Ectodermal cell (in vitro differentiated cells): Measurements from ENCODE around the gene MAEA. TPM values are rescaled to one million over a fixed set of nuclear protein-coding genes. Genes with fewer than 3 reads are reported as not detected.
A peak's percentile ranks its signal among the peaks of the same experiment; 100 is the strongest.

Source experiments
- H3K27ac ChIP-seq: 2 replicates; pipeline ENCODE4 v1.7.0; 2013; ENCODE audit warnings: mild to moderate bottlenecking, low read depth, low read length; ENCODE audit not compliant: insufficient read depth, poor library complexity, severe bottlenecking
- H3K27me3 ChIP-seq: 2 replicates; pipeline ENCODE4 v1.7.0; 2013; ENCODE audit warnings: mild to moderate bottlenecking, low read length; ENCODE audit not compliant: insufficient read depth, control insufficient read depth, poor library complexity, severe bottlenecking
- H3K36me3 ChIP-seq: one replicate; pipeline ENCODE4 v1.7.0; 2013; ENCODE audit warnings: low read length; ENCODE audit not compliant: control insufficient read depth, insufficient read depth
- H3K4me1 ChIP-seq: one replicate; pipeline ENCODE4 v1.7.0; 2013; ENCODE audit warnings: low read length; ENCODE audit not compliant: control insufficient read depth, insufficient read depth
- H3K4me3 ChIP-seq: 2 replicates; pipeline ENCODE4 v1.7.0; 2013; ENCODE audit warnings: low read depth, low read length, control low read depth; ENCODE audit not compliant: insufficient read depth
- H3K9me3 ChIP-seq: 2 replicates; pipeline ENCODE4 v1.7.0; 2013; ENCODE audit warnings: mild to moderate bottlenecking, low read length, moderate library complexity; ENCODE audit not compliant: control insufficient read depth
- WGBS, 2 experiments: methylation state at CpG; one replicate each; pipeline ENCODE4 v1.1.7; 2013; ENCODE audit warnings: missing lambda C conversion rate in 2 of 2; 5-methylcytosine and 5-hydroxymethylcytosine counted together
- polyA plus RNA-seq, 4 experiments: library from polyadenylated mRNA; stranded (reverse); fragments of 50-300 nt; gene quantifications; one replicate each; pipeline ENCODE4 v1.2.3, GENCODE V29; 2013

MAEA gene
- 82.1 TPM for polyA plus RNA-seq (2013, experiment 1 of 4)
- polyA plus RNA-seq (2013, experiment 2 of 4), result 90.5 TPM
- polyA plus RNA-seq (2013, experiment 3 of 4), result 78.4 TPM
- 82.4 TPM for polyA plus RNA-seq (2013, experiment 4 of 4)

- peaks cover 8% of the 10 kb centered on the region for H3K4me1 ChIP-seq
- H3K36me3 ChIP-seq, result no peaks in the 10 kb centered on the region
- peak within 1 kb of the TSS; percentile 41 for H3K27ac ChIP-seq
- peak within 1 kb of the TSS; percentile 95 for H3K4me3 ChIP-seq
- H3K27me3 ChIP-seq, result no peaks in the 10 kb centered on the region
- peaks cover 2% of the 10 kb centered on the region for H3K9me3 ChIP-seq
- 2% methylated on average over 95 of the region's 95 CpGs for WGBS, 2 experiments
These were observed at the start of gene MAEA for GRCh38 chr4:1289207-1290164. MAEA (plus strand) TSS chr4:1289891; CDS start chr4:1289914, 23 bp downstream.

GRCh38 chr4:1239950-1240307, 49.8 kb upstream of the MAEA start:
- Histone ChIP-seq H3K36me3 (peaks cover 21% of the 10 kb centered on the region), H3K4me3 (no peak overlapping the region), H3K27me3 (no peaks in the 10 kb centered on the region), H3K27ac (no peak overlapping the region), H3K9me3 (no peaks in the 10 kb centered on the region), H3K4me1 (no peaks in the 10 kb centered on the region)
- 96 to 97% methylated on average over 22 of the region's 22 CpGs for WGBS, 2 experiments

DNA sequence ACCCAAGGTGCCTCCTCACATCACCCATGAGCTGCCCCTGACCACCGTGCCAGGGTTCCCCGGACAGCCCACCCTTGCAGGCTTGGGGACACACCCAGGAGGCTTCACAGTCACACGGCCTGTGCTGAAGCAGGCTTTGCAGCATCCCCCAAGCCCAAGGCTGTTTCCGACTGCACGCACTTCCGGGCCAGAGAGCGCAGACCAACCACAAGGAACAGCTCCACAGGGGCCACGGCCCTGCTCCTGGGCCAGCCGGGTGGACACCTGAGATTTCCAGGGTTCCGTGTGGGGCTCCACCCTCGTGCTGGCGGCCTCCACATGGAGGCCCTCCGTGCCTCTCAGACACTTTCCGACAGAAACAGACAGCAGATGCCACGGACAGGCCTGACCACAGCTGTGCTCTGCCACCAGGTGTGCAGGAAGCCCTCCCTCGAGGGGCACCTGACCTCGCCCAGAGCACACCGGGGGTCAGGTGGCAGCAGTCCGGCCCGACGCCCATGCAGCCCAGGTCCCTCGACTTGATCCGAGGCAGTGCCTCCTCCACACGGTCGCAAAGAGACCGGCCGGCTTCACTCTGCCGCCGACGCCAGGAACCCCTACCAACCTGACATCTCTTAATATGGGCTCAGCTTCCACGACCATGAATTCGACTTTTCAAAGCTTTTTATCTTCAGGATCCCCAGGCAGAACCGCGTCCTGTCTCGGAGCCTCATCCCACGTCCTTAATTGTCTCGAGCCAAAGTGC, 48.8 kb upstream of the MAEA start:
- H3K36me3 ChIP-seq, result peaks cover 21% of the 10 kb centered on the region
- no peaks in the 10 kb centered on the region for H3K27me3 ChIP-seq
- peaks cover 3% of the 10 kb centered on the region for H3K4me1 ChIP-seq
- H3K9me3 ChIP-seq, result no peaks in the 10 kb centered on the region
- no peak overlapping the region for H3K4me3 ChIP-seq
- WGBS, 2 experiments, result 96% methylated on average over 37 of the region's 37 CpGs
- no peak overlapping the region for H3K27ac ChIP-seq

DNA sequence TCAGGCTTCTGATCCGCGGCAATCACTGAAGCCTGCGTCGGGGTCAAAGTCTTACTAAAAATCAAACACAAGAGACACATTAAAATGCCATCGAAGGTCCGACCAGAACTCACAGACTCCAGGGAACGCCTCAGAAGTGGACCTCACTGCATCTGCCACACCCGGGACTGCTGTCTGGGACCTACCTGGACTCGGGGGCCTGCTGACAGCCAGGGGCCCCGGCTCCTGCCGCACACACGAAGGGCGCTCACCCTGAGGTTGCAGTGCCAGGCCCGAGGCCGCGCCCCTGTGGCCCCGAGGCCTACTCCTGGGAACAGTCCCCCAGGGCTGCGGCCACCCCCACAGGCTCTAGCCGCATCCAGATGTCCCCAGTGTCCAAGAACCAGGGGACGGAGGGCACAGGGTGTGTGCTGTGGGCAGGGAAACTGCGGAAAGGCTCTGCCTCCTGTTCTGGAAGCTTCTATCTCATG, 48.2 kb upstream of the MAEA start:
- no peaks in the 10 kb centered on the region for H3K9me3 ChIP-seq
- 96 to 97% methylated on average over 21 of the region's 21 CpGs for WGBS, 2 experiments
- peaks cover 21% of the 10 kb centered on the region for H3K36me3 ChIP-seq
- no peak overlapping the region for H3K4me3 ChIP-seq
- no peaks in the 10 kb centered on the region for H3K27me3 ChIP-seq
- H3K27ac ChIP-seq, result no peak overlapping the region
- peaks cover 6% of the 10 kb centered on the region for H3K4me1 ChIP-seq

GRCh38 chr4:1241936-1242505, 47.7 kb upstream of the MAEA start:
- no peaks in the 10 kb centered on the region for H3K9me3 ChIP-seq
- no peak overlapping the region for H3K27ac ChIP-seq
- H3K4me3 ChIP-seq, result no peak overlapping the region
- peaks cover 21% of the 10 kb centered on the region for H3K36me3 ChIP-seq
- WGBS, 2 experiments, result 95 to 96% methylated on average over 24 of the region's 24 CpGs
- peaks cover 11% of the 10 kb centered on the region for H3K4me1 ChIP-seq
- no peaks in the 10 kb centered on the region for H3K27me3 ChIP-seq

GRCh38 chr4:1242506-1243450, 46.9 kb upstream of the MAEA start:
- Histone ChIP-seq H3K4me3 (no peak overlapping the region), H3K4me1 (peaks cover 15% of the 10 kb centered on the region), H3K36me3 (peaks cover 20% of the 10 kb centered on the region), H3K27me3 (no peaks in the 10 kb centered on the region), H3K9me3 (no peaks in the 10 kb centered on the region), H3K27ac (no peak overlapping the region)
- 95 to 96% methylated on average over 30 of the region's 30 CpGs for WGBS, 2 experiments

DNA sequence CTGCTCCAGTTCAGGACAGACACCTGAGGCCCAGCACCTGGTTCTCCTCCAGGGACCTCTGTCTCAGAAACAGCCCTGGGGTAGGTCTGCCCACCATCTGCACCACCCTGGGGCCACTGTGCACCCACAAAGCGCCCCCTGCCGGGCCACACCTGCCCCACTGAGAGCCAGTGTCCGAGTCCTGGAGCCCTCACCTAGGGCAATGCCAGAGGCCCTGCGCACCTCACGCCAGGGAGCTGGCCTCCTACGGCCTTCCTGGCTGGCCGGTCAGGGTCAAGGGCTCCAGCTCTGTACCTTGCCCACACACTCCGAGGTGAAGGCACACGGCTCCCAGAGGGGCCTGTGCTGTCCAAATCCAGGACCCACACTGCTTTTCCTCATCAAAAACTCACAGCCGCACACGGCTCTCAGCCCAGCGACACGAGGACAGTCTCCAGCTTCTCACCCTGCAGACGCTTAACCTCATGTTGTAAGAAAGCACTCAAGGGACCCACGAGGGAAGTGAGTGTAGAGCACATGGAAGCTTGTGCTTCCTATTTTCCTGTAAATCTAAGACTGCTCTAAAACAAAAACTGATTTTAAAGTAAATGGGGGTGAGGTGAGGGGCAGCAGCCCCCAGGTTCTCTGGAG, 46.1 kb upstream of the MAEA start:
- Histone ChIP-seq H3K27me3 (no peaks in the 10 kb centered on the region), H3K4me3 (no peak overlapping the region), H3K36me3 (peaks cover 12% of the 10 kb centered on the region), H3K9me3 (no peaks in the 10 kb centered on the region), H3K4me1 (peaks cover 15% of the 10 kb centered on the region), H3K27ac (no peak overlapping the region)
- 95 to 97% methylated on average over 15 of the region's 15 CpGs for WGBS, 2 experiments

DNA sequence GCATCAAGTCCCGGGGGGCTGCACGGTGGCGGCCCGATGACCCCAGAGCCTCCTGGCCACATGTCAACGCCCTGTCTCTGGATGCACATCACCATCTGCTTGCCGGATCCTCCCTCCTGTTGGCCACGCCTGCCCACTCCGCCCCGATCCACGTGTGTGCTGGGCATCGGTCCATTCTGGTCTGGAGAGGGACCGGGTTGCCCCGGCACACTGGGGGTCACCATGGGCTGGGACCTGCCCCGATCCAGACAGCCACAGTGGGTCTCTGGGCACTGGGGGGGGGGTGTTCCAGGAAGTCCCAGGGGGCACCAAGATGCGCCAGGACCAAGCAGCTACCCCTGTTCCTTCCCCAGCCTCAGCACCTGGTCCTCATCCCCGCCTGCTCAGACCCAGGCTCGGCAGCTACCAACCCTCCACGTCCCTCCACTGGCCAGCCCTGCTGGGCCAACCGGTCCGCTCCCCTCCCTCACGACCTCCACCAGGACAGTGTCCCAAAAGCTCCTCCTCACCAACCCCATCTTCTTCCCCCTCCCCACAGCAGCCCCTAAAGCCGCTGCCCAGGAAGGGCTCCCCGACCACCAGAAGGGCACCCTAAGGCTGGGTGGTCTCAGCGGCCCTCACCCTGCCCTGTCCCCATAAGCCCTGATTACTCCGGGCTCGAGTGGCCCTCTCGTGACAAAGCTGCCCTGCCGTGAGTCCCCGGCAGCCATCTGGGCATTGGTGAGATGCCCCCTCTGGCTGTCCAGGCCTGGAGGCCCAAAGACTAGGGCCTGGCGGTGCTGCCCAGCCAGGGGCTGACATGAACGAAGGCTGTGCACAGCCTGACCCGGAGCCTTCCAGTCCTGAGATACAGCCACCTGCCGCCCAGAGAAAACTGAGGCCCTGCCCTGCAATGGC, 45.4 kb upstream of the MAEA start:
- WGBS, 2 experiments, result 91 to 93% methylated on average over 33 of the region's 33 CpGs
- H3K9me3 ChIP-seq, result no peaks in the 10 kb centered on the region
- H3K27me3 ChIP-seq, result no peaks in the 10 kb centered on the region
- peaks cover 9% of the 10 kb centered on the region for H3K36me3 ChIP-seq
- no peak overlapping the region for H3K4me3 ChIP-seq
- H3K27ac ChIP-seq, result no peak overlapping the region
- H3K4me1 ChIP-seq, result peaks cover 15% of the 10 kb centered on the region
